GM21515 (cell line): ENCODE results near the gene RNF186.

Source experiments
- ATAC-seq: cut with Tn5 transposase; IDR thresholded peaks from one replicate; pipeline ENCODE4 v1.9.1; 2021; ENCODE audit not compliant: unreplicated experiment

RNF186 gene

GRCh38 chr1:19768353-19769210, 46.5 kb downstream of the RNF186 start:
- no peak for ATAC-seq

GRCh38 chr1:19765623-19766022, 49.5 kb downstream of the RNF186 start:
- ATAC-seq = no peak

GRCh38 chr1:19764848-19765247, 50.2 kb downstream of the RNF186 start:
- no peak for ATAC-seq
